ENCODE measurements around the gene CCR5. TPM values are rescaled to one million over a fixed set of nuclear protein-coding genes. Genes with fewer than 3 reads are reported as not detected.
A peak's percentile ranks its signal among the peaks of the same experiment; 100 is the strongest.
"Not testable (repeated sequence)": the region's sequence is repeated elsewhere in the genome, so short reads cannot be mapped to it uniquely, and the experiment has no call there.

CCR5 gene
- total and polyA plus RNA-seq, 11 donors = 0.13 to 12.7 (median 0.40) TPM

DNA sequence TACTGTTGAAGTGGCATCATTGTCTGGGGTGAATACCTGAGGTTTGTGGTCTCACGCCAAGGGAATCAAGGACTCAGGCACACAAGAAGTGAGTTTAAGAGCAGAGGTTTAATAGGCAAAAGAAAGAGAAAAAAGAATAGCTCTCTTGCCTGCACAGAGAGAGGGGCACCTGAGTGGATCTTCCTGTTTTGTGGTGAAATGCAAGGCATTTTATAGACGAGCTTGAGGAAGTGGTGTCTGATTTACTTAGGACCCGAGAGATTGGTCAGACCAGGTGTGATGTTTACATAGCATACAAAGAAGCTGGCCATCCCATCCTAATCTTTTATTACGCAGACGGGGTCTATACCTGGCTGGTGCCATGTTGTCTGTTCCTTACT lies 13.2 kb downstream of the CCR5 start:
- intact Hi-C loops (cut with DNase I) = no loop called here
- Histone ChIP-seq H3K27me3 (no peaks in the 10 kb centered on the region), H3K36me3 (no peaks in the 10 kb centered on the region), H3K27ac (peak overlapping the region in 1 of 12 donors; percentile 59), H3K4me3 (no peak overlapping the region), H3K4me1 (peaks cover 0 to 43% (median 3%) of the 10 kb centered on the region in 12 donors), H3K9me3 (no peaks in the 10 kb centered on the region)
- DNase-seq (no peak), ATAC-seq (no peak)
- WGBS, 4 donors = 69 to 86% (median 76%) methylated on average over 5 of the region's 5 CpGs
- TF ChIP-seq CTCF (IDR thresholded peaks at IDR 0.05) (no peak), POLR2A (IDR thresholded peaks at IDR 0.05) (no peak)

DNA sequence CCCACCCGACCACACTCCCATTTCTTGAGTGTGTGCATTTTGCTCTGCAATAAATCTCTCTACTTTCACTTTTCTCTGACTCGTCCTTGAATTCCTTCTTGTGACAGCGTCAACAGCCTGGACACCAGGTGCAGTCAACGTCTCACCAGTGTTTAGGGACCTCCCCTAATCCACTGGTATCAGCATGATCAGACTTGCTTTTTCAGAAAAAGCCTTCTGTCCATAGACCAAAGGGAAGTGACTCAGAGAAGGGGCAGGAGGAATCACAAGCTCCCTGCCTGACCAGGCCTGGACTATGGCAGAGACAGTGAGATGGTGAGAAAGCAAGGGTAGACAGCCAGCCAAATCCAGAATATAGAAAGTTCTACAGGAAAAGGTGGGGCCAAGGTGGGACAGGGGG lies 15.5 kb downstream of the CCR5 start:
- Histone ChIP-seq H3K4me1 (peaks cover 0 to 33% (median 0%) of the 10 kb centered on the region in 12 donors), H3K36me3 (no peaks in the 10 kb centered on the region), H3K4me3 (no peak overlapping the region), H3K27me3 (no peaks in the 10 kb centered on the region), H3K27ac (no peak overlapping the region), H3K9me3 (no peaks in the 10 kb centered on the region)
- DNase-seq (no peak), ATAC-seq (peak in 2 of 4 donors; percentile 42 to 50)
- intact Hi-C loops (cut with DNase I) = no loop called here
- no peak for TF ChIP-seq POLR2A (IDR thresholded peaks at IDR 0.05)
- TF ChIP-seq CTCF (IDR thresholded peaks at IDR 0.05) = no peak
- WGBS, 4 donors = 42 to 68% (median 59%) methylated on average over 4 of the region's 4 CpGs

GRCh38 chr3:46388847-46389246 lies 18.1 kb downstream of the CCR5 start:
- H3K36me3 ChIP-seq; H3K27ac ChIP-seq; H3K27me3 ChIP-seq; ATAC-seq; intact Hi-C loops (cut with DNase I); H3K9me3 ChIP-seq; DNase-seq; H3K4me3 ChIP-seq: not testable (repeated sequence)
- WGBS, 4 donors = 90 to 94% (median 92%) methylated on average over 4 of the region's 4 CpGs
- H3K4me1 ChIP-seq = peaks cover 0 to 23% (median 0%) of the 10 kb centered on the region in 12 donors

DNA sequence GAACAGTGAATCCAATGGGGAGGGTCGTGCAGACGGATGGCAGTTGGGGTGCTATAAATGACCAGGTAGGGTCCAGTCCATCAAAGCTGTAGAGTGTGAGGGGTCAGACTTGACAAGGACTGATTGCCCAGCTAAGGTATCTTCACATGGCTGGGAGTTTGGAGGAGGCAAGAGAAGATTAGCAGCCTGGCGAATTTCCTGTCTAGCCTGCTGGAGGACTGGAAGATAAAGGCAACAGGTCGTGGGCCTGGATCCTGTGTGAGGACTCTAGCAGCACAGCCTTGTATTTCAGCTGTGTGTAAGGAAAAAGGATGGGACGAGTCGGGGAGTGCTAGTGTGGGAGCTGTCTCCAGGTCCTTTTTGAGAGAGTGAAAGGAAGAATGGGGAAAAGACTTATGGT lies 18.6 kb downstream of the CCR5 start:
- DNase-seq (no peak), ATAC-seq (no peak)
- no peak overlapping the region for H3K27ac ChIP-seq
- H3K9me3 ChIP-seq = no peaks in the 10 kb centered on the region
- no peaks in the 10 kb centered on the region for H3K27me3 ChIP-seq
- no peak overlapping the region for H3K4me3 ChIP-seq
- no peaks in the 10 kb centered on the region for H3K36me3 ChIP-seq
- H3K4me1 ChIP-seq = peaks cover 0 to 24% (median 0%) of the 10 kb centered on the region in 12 donors
- TF ChIP-seq POLR2A (IDR thresholded peaks at IDR 0.05) (no peak), CTCF (IDR thresholded peaks at IDR 0.05) (no peak)
- intact Hi-C loops (cut with DNase I) = no loop called here
- 68 to 75% (median 71%) methylated on average over 6 of the region's 6 CpGs for WGBS, 4 donors

GRCh38 chr3:46391526-46391925 lies 20.8 kb downstream of the CCR5 start:
- DNase-seq; H3K27me3 ChIP-seq; H3K36me3 ChIP-seq; H3K9me3 ChIP-seq; ATAC-seq; H3K27ac ChIP-seq; H3K4me3 ChIP-seq; intact Hi-C loops (cut with DNase I): not testable (repeated sequence)
- 94 to 95% (median 94%) methylated on average over 5 of the region's 5 CpGs for WGBS, 4 donors
- H3K4me1 ChIP-seq = peaks cover 0 to 34% (median 0%) of the 10 kb centered on the region in 12 donors
